HG03196 (cell line): ENCODE data around the gene SUSD2.
"Not testable (repeated sequence)": the region's sequence is repeated elsewhere in the genome, so short reads cannot be mapped to it uniquely, and the experiment has no call there.

Experiments used
- ATAC-seq: cut with Tn5 transposase; IDR thresholded peaks from one replicate; pipeline ENCODE4 v1.9.1; 2021; ENCODE audit not compliant: unreplicated experiment

The SUSD2 gene

DNA sequence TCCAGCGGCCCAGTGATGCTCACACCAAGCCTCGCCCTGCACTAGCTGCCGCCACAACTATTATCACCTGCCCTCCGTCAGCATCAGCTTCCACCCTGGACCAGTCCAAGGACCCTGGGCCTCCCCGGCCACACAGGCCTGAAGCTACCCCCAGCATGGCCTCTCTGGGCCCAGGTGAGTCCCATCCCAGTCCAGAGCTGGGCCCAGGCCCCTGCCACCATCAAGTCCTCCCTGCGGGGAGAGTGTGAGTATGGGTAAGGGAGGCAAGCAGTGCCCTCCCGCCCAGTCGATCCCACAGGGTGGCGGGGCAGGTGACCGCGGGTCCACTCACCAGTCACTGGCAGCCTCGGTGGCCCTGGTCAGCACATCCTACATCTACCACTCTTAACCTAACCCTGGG lies 9.5 kb upstream of the SUSD2 start:
- ATAC-seq: no peak

GRCh38 chr22:24175160-24175808 lies 6.0 kb upstream of the SUSD2 start:
- no peak for ATAC-seq

- no peak for ATAC-seq
These were observed 5.2 kb upstream of the SUSD2 start for GRCh38 chr22:24176040-24176439.

GRCh38 chr22:24176630-24177029 lies 4.7 kb upstream of the SUSD2 start:
- ATAC-seq: no peak

GRCh38 chr22:24177045-24177444 lies 4.2 kb upstream of the SUSD2 start:
- no peak for ATAC-seq

DNA sequence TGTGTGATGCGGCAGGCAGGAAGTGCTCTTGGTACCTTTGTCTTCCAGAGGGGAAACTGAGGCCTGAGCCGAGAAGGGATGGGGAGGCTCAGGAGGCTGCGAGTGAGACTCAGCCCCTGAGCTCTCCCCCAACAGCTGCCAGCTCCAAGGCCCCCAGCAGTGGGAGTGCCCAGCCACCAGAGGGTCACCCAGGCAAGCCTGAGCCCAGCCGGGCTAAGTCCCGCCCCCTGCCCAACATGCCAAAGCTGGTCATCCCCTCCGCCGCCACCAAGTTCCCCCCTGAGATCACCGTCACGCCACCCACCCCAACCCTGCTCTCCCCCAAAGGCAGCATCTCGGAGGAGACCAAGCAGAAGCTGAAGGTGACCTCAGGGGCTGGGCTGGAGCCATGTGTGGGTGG lies 3.8 kb upstream of the SUSD2 start:
- no peak for ATAC-seq

- no peak for ATAC-seq
These were observed 3.3 kb upstream of the SUSD2 start for GRCh38 chr22:24178021-24178431.

- no peak for ATAC-seq
These were observed 2.5 kb upstream of the SUSD2 start for GRCh38 chr22:24178502-24179440.

DNA sequence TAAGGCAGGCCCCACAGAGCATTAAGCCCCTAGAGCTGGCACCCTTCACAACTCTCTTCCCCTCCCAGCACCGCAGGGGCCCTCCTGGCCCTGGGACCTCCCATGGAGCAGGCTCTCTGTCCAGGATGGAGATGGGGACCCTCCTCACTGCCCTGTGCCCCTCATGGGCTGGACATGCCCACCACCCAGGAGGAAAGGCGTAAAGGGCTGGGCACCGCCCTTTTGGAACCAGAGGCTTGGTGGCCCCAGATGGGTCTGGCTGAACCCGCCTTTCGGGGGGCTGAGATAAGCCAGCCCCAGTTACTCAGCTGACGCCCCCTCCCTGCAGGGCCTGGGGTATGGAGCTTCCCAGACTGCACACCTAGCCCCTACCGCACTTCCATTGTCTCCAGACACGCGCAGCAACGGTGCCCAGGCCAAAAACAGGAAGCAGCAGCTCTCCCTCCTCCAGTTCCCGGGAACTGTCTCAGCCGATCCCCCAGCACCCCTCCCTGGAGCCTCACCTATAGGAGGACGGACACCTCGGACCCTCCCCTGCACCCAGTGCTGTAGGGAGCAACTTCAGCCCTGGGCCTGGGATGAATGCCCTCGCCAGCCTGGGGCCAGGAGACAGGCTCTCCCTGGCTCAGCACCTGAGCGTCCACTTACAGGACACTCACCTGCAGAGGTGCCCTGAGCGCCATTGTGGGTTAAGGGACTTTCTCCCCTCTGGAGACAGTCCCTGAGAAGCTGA lies 1.6 kb upstream of the SUSD2 start:
- no peak for ATAC-seq

DNA sequence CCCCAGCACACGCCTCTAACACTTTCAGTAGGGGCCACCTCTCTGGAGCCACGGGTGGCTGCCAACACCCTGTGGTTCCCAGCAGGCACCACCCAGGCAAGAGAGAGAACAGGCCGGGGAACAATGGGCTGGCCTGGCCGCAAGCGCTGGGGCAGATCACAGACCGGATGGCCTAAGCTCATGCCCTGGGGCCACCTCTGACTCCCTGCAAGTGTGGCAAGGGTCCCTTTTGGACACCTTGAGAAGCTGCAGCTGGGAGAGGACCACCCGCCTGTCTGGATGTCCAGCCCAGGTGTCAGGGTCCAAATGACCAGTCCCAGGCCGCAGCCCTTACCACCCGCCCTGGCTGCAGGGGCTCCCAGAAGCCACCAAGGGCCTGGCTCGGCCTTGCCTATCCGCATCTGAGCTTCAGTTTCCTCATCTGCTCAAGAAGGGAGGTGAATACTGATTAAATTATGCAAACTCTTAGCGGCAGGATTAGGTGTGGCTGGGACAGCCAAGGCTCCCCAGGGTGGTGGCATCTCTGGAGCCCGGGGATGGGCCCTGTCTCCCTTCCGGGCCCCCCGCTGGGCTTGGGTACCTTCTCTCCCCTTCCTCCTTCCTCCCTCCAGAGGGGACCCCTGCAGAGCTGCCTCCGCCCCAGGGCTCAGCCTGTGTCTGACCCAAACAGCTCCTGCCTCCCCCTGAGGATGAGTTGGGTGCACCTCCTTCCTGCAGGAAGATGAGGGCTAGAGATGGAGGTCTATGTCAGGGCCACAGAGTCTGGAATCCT lies 785 bp upstream of the SUSD2 start:
- no peak for ATAC-seq

DNA sequence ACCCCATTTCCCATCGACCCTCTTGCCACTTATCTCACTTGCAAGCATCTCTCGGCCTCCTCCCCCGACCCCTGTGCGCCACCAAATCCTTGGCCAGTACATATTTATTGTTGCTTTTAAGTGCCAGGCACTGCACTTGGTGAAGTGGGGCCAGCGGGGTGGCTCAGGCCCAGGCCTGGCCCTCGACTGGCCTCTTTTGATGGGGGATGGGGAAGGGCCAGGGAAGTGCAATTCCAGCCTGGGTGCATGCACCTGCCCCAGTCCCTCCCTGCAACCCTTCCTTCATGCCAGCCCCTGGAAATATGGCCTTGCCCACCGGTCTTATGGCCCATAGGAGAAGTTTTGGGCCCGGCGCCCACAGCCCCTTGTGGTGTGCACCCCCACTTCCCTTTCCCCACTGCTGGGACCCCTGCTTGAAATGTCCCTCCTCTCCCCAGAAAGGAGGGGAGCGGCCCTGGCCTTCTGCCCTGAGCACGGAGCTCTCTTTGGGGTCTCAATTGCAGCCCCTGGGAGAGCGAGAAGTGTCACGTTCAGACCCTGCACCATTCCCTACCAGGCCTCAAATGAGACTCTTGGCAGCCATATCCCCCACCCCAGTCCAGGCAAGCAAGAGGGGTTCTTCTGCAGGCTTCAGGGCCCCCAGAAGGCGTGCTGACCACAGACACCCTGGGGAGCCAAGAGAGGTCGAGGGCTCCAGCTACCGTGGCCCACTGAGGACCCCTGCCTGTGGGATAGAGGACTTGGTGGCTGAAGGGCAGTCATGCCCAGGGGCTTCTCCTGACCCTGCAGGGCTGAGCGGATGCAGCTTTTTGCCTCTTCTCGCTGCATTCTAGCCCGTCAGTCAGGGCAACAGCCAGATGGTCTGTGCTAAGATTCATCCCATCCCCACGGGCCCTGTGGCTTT lies 961 bp downstream of the SUSD2 start:
- ATAC-seq: no peak

DNA sequence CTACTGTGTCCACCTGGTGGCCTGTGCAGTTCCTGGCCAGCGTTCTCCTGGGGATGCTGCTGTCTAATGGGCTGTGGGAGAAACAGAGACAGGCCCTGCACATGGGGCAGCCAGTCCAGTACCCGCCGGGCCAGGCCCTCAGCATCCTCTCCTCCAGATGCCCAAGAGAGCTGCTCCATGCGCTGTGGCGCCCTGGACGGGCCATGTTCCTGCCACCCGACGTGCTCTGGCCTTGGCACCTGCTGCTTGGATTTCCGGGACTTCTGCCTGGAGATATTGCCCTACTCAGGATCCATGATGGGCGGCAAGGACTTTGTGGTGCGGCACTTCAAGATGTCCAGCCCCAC lies 1.6 kb downstream of the SUSD2 start:
- not testable (repeated sequence) for ATAC-seq

DNA sequence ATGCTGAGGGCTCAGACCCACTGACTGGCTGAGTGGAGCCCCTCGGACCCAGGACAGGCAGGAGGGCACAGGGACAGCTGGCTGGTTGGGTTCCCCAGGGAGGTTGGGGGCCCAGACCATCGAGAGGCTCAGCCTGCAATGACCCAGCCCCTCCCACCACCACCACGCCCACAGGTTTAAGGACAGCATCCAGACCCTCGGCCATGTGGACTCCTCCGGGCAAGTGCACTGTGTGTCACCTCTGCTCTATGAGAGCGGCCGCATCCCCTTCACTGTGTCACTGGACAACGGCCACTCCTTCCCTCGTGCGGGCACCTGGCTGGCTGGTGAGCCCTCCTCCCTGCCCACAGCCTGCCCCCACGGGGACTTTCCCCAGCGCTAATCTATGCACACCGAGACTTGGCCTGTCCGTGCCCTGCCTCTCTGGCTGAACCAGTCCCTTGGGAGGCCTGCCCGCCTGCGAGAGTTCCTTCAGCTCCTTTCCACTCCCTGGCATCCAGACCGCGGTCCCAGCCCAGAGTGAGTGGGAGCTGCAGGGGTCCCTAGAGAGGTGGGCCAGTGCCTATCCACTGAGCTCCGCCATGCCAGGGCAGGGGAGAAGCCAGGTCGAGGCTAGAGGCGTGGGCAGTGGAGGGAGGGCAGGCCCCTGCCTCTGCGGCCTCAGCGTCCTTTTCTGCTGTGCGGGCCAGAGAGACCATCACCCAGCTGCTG lies 2.2 kb downstream of the SUSD2 start:
- ATAC-seq: no peak

DNA sequence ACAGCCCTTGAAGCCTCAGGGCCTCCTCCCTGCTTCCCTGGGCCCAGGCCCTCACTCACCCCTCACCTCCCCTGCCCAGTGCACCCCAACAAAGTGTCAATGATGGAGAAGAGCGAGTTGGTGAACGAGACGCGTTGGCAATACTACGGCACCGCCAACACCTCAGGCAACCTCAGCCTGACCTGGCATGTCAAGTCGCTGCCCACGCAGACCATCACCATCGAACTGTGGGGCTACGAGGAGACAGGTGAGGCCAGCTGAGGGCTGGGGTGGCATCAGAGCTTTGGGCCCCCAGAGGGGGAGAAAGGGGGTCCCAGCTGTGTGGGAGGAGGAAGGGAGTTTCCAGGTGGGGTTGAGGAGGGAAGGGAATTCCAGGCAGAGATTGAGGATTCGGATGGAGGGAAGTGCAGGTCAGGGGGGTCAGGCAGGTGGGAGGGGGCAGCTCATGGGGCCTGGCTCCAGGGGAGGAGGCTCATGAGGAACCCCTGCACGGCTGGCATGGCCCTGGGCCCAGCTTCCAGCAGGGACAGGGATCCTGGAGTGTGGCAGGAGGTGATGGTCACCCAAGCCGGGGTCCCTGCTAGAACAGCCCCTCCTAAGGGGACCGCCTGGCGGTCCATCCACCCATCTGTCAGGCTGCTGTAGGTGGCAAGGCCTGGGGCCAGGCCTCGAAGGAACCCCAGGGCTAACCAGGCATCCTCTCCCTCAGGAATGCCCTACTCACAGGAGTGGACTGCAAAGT lies 2.9 kb downstream of the SUSD2 start:
- ATAC-seq: no peak

DNA sequence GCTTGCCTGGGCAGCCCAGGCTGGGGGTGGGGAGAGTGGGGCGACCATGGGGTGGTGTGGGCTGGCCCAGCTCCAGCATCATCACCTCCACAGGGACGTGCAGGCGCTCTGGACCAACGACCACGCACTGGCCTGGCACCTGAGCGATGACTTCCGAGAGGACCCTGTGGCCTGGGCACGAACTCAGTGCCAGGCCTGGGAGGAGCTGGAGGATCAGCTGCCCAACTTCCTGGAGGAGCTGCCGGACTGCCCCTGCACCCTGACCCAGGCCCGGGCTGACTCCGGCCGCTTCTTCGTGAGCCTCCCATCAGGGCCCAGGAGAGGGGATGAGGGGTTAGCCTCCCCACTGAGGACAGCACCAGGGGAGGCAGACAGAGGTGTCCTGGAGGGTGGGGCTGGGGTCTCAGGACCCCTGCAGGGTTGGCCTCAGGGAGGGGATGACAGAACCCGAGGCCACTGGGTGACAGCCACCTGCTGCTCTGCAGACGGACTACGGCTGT lies 3.8 kb downstream of the SUSD2 start:
- no peak for ATAC-seq

DNA sequence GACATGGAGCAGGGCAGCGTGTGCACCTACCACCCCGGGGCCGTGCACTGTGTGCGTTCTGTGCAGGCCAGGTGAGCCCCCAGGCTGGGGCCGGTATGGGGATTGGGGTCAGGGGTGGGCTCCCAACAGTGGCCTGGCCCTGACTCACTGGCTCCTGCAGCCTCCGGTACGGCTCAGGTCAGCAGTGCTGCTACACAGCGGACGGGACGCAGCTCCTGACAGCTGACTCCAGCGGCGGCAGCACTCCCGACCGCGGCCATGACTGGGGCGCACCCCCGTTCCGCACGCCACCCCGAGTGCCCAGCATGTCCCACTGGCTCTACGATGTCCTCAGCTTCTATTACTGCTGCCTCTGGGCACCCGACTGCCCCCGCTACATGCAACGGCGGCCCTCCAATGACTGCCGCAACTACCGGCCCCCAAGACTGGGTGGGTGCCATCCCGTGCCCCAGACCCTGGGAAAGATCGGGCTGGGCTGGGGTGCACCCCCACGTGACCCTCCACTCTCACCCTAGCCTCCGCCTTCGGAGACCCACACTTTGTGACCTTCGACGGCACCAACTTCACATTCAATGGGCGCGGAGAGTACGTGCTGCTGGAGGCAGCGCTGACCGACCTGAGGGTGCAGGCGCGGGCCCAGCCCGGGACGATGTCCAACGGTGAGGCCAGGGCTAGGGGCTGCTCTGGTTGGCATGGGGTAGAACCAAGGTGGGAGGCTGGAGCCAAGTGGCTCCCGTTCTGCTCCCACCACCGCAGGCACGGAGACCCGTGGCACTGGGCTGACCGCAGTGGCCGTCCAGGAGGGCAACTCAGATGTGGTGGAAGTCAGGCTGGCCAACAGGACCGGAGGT lies 4.4 kb downstream of the SUSD2 start:
- no peak for ATAC-seq

DNA sequence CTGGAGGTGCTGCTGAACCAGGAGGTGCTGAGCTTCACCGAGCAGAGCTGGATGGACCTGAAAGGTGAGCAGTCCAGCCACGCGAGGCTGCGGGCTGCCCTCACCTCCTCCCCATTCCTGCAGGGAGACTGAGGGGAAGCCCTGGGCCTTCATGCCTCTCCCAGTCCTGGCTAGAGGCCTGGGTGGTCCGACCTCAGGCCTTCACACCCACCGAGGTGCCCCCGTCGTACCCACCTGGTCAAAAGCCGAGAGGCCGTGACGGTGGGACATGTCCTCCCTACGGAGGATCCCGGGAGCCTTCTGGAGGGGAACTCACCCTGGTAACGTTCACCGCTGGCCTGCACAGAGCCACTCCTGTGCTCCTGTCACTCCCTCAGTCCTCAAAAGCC lies 5.1 kb downstream of the SUSD2 start:
- no peak for ATAC-seq
